Hepatocyte (in vitro differentiated cells): ENCODE data around the gene PXMP4. TPM values are rescaled to one million over a fixed set of nuclear protein-coding genes. Genes with fewer than 3 reads are reported as not detected.
A peak's percentile ranks its signal among the peaks of the same experiment; 100 is the strongest.

Source experiments
- DNase-seq: peaks from one replicate; pipeline ENCODE4 v3.0.0-alpha.2; 2016; ENCODE audit warnings: low spot score
- H2AFZ ChIP-seq: fragments of 200-600 bp; sonication (generic); 2 replicates; pipeline ENCODE4 v1.6.0; 2016; ENCODE audit warnings: antibody characterized with exemption, mild to moderate bottlenecking
- H3K27ac ChIP-seq: fragments of 200-600 bp; sonication (generic); 2 replicates; pipeline ENCODE4 v1.5.1; 2016; ENCODE audit warnings: mild to moderate bottlenecking
- H3K27me3 ChIP-seq: fragments of 200-600 bp; sonication (generic); 2 replicates; pipeline ENCODE4 v1.6.1; 2016
- H3K36me3 ChIP-seq: fragments of 200-600 bp; sonication (generic); replicated peaks from 2 replicates; pipeline ENCODE4 v1.5.1; 2016; ENCODE audit warnings: low read depth; ENCODE audit not compliant: insufficient read depth
- H3K4me1 ChIP-seq: fragments of 200-600 bp; sonication (generic); 2 replicates; pipeline ENCODE4 v1.5.1; 2016; ENCODE audit warnings: mild to moderate bottlenecking, moderate library complexity; ENCODE audit not compliant: insufficient read depth
- H3K4me2 ChIP-seq: fragments of 200-600 bp; sonication (generic); 2 replicates; pipeline ENCODE4 v1.6.0; 2016
- H3K4me3 ChIP-seq: fragments of 200-600 bp; sonication (generic); 2 replicates; pipeline ENCODE4 v1.5.1; 2016; ENCODE audit warnings: mild to moderate bottlenecking
- H3K79me2 ChIP-seq: fragments of 200-600 bp; sonication (generic); 2 replicates; pipeline ENCODE4 v1.6.0; 2017; ENCODE audit warnings: mild to moderate bottlenecking
- H3K9me2 ChIP-seq: fragments of 200-600 bp; sonication (generic); replicated peaks from 2 replicates; pipeline ENCODE4 v1.6.0; 2017; ENCODE audit warnings: mild to moderate bottlenecking; ENCODE audit not compliant: insufficient read depth
- H3K9me3 ChIP-seq: fragments of 200-600 bp; sonication (generic); 2 replicates; pipeline ENCODE4 v1.5.1; 2016; ENCODE audit warnings: low read depth, mild to moderate bottlenecking
- H4K20me1 ChIP-seq: fragments of 200-600 bp; sonication (generic); 2 replicates; pipeline ENCODE4 v1.6.0; 2016; ENCODE audit warnings: mild to moderate bottlenecking; ENCODE audit not compliant: insufficient read depth, poor library complexity, severe bottlenecking
- EZH2 ChIP-seq: fragments of 200-600 bp; sonication (generic); IDR thresholded peaks from 2 replicates; pipeline ENCODE4 v1.6.1; 2016; ENCODE audit warnings: antibody characterized with exemption, mild to moderate bottlenecking, borderline replicate concordance
- EZH2phosphoT487 ChIP-seq: fragments of 200-600 bp; sonication (generic); IDR thresholded peaks from one replicate; pipeline ENCODE4 v1.6.1; 2018; ENCODE audit warnings: antibody characterized with exemption, mild to moderate bottlenecking, low read depth, moderate library complexity; ENCODE audit not compliant: unreplicated experiment, severe bottlenecking
- WGBS: methylation state at CpG from one replicate; pipeline ENCODE4 v1.1.6; 2016; ENCODE audit warnings: low lambda C conversion rate; ENCODE audit errors: missing lambda C conversion rate; 5-methylcytosine and 5-hydroxymethylcytosine counted together
- polyA plus RNA-seq: library from polyadenylated mRNA; unstranded; fragments of >200 nt; fragmentation: Nextera tagmentation; extraction: Ambion mirVana; gene quantifications from 2 replicates; pipeline ENCODE4 v1.2.1, GENCODE V29; 2016
- total RNA-seq: library from RNA; depleted of rRNA; stranded (reverse); fragments of >200 nt; gene quantifications from 2 replicates; pipeline ENCODE4 v1.2.3, GENCODE V29; 2014
- TF ChIP-seq, protein P1 (sequence below): fragments of 200-600 bp; sonication (generic); IDR thresholded peaks from 2 replicates; pipeline ENCODE4 v1.5.1; 2016; ENCODE audit warnings: antibody characterized with exemption, mild to moderate bottlenecking; ENCODE audit not compliant: poor library complexity

The PXMP4 gene
- total and polyA plus RNA-seq, 2 experiments from 2014 or later, result 4.1 to 4.7 TPM

DNA sequence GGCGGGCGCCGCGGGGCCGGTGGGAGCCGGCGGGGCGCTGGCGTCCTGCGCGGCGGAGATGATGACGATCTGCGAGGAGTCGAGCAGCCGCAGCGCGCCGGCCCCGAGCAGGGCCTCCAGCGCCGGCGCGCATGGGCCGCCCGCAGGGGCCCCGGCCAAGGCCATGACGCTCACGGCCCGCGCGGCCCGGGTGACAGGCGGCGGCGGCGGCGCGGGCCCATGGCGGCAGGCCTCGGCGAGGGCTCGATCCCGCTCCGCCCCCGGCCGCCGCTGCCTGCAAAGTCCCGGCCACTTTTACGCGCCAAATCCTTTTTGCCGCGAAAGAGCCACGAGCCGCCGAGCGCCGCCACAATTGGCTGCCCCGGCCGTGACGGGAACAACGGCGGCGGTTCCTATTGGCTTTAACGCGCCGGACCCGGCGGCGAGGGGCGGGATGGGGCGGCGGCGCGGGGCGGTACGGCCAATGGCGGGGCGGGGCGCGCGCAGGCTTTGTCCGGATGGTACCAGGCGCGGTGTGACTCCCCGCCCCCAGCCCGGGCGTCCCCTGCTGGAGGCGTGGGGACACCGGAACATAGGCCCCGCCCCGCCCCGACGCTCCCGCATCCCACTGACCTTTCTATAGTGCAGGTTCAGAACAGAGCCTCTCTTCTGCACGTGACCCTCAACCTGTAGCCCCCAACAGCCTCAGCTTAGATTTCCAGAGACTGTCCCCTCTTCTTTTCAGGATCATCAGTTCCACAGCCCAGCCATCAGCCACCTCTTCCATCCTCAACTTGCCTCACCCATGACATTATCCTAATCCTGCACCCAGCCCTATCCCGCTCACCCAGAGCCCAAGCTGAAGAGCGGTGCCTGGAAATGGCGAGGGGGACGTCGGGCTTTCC, 33.8 kb downstream of the PXMP4 start, which contains the start of gene E2F1:
Gene E2F1, minus strand, starts transcription at position 286 of the 884 bp plus-strand sequence. Its CDS starts 121 bp downstream, at position 165.
- Histone ChIP-seq H2AFZ (peak within 1 kb of the TSS; percentile 69), H3K36me3 (no peaks in the 10 kb centered on the region), H3K27me3 (no peaks in the 10 kb centered on the region), H3K4me3 (peak within 1 kb of the TSS; percentile 24), H4K20me1 (no peaks in the 10 kb centered on the region), H3K9me3 (no peaks in the 10 kb centered on the region), H3K4me1 (peaks cover 11% of the 10 kb centered on the region), H3K79me2 (peaks cover 30% of the 10 kb centered on the region), H3K9me2 (no peaks in the 10 kb centered on the region), H3K4me2 (peak within 1 kb of the TSS; percentile 91), H3K27ac (peak within 1 kb of the TSS; percentile 34)
- TF ChIP-seq EZH2, result no peak
- TF ChIP-seq, protein P1, sequence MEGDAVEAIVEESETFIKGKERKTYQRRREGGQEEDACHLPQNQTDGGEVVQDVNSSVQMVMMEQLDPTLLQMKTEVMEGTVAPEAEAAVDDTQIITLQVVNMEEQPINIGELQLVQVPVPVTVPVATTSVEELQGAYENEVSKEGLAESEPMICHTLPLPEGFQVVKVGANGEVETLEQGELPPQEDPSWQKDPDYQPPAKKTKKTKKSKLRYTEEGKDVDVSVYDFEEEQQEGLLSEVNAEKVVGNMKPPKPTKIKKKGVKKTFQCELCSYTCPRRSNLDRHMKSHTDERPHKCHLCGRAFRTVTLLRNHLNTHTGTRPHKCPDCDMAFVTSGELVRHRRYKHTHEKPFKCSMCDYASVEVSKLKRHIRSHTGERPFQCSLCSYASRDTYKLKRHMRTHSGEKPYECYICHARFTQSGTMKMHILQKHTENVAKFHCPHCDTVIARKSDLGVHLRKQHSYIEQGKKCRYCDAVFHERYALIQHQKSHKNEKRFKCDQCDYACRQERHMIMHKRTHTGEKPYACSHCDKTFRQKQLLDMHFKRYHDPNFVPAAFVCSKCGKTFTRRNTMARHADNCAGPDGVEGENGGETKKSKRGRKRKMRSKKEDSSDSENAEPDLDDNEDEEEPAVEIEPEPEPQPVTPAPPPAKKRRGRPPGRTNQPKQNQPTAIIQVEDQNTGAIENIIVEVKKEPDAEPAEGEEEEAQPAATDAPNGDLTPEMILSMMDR, result peak; percentile 36
- 4% methylated on average over 69 of the region's 101 CpGs for WGBS
- peak; percentile 99 for DNase-seq

DNA sequence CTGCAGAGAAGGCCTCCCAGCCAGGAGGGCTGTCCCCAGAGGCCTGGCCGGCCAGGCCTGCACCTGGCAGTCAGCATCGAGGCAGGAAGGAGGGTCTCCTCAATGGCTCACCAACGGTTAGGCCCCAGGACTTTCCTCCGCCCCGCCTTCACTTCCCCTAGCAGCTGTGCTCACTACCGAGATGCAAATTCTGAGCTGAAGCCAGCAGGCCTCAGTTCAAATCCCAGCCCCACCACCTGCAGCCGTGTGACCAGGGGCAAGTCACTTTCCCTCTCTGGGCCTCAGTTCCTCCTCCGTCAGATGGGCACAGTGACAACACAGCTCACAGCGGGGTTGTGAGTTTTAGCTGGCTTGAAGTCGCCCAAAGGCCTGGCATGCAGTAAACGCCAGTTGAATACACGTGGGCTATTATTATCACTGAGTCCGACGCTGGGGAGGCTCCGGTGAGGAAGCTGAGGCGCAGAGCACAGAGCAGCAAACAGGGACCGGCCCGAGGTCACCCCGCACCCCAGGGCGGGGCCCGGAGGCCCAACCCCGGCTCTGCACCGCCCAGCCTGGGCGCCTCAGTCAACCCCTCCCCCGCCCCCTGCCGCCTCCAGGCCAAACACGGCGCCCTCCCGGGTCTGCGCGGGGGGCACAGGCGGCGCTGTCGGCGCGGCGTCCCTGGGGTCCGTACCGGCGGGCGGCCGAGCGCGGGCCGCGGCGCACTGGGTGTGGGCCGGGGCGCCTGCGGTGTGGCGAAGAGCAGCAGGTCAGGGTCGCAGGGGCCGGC, 34.6 kb downstream of the PXMP4 start:
- Histone ChIP-seq H4K20me1 (no peaks in the 10 kb centered on the region), H3K4me2 (peak overlapping the region; percentile 91), H2AFZ (peak overlapping the region; percentile 25), H3K27me3 (no peaks in the 10 kb centered on the region), H3K79me2 (peaks cover 30% of the 10 kb centered on the region), H3K4me1 (peaks cover 11% of the 10 kb centered on the region), H3K27ac (peak overlapping the region; percentile 34), H3K9me2 (no peaks in the 10 kb centered on the region), H3K4me3 (peak overlapping the region; percentile 24), H3K36me3 (no peaks in the 10 kb centered on the region), H3K9me3 (no peaks in the 10 kb centered on the region)
- DNase-seq, result peak; percentile 74
- 4% methylated on average over 44 of the region's 53 CpGs for WGBS
- TF ChIP-seq EZH2 (no peak), EZH2phosphoT487 (no peak)
- TF ChIP-seq, protein P1, result no peak

DNA sequence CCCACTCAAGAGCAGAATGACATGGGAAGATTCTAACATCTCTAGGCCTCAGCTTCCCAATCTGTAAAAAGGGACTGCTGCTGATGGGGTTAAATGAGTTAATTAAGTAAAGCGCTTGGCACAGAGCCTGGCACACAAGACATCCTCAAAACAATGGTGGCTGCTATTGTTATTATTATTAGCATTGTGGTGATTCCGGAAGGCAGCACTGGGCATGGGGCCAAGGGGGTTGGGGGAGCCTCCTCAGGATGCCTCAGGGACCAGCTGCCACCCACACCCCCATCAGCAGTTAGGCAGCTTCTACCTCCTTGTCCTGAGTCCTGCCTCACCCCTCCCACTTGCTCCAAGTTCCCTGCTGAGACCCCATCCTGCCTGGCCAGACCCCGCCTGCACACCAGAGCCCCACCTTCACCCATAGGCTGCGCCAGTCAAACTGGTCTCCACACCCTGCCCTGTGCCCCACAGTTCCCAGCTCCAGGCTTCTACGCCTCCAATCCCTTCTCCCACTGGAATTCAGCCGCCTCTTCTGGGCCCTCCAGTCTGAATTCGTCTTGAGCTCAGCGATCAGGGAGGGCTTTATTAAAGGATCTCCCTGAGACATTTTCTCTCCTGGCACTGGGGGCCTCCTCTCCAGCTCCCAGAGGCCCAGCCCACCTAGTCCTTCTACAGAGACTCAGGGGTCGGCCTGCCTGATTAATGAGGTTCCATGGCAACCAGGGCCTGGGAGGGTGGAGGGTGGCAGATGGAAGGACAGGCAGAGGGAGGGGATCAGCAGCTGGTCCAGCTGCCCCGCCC, 35.4 kb downstream of the PXMP4 start:
- no peaks in the 10 kb centered on the region for H3K9me3 ChIP-seq
- peaks cover 30% of the 10 kb centered on the region for H3K79me2 ChIP-seq
- peaks cover 11% of the 10 kb centered on the region for H3K4me1 ChIP-seq
- H3K27me3 ChIP-seq, result no peaks in the 10 kb centered on the region
- H3K4me2 ChIP-seq, result peak overlapping the region; percentile 91
- 49% methylated on average over 10 of the region's 10 CpGs for WGBS
- no peak overlapping the region for H3K4me3 ChIP-seq
- DNase-seq, result no peak
- no peaks in the 10 kb centered on the region for H3K36me3 ChIP-seq
- H2AFZ ChIP-seq, result no peak overlapping the region
- no peaks in the 10 kb centered on the region for H4K20me1 ChIP-seq
- H3K9me2 ChIP-seq, result no peaks in the 10 kb centered on the region
- H3K27ac ChIP-seq, result peak overlapping the region; percentile 14
- TF ChIP-seq, protein P1, result no peak
- TF ChIP-seq EZH2phosphoT487, result no peak
- TF ChIP-seq EZH2, result no peak
